ENCODE results near the gene KITLG. TPM values are rescaled to one million over a fixed set of nuclear protein-coding genes. Genes with fewer than 3 reads are reported as not detected.

The KITLG gene
- total RNA-seq, 2 donors from 2014 or later: 3.5 to 9.6 TPM

- TF ChIP-seq CTCF (IDR thresholded peaks at IDR 0.05): no peak
- DNase-seq (ENCODE audit: low spot score): no peak
- no peaks in the 10 kb centered on the region for H3K27me3 ChIP-seq
- H3K9me3 ChIP-seq: peaks cover 0 to 8% of the 10 kb centered on the region in 2 donors
- H3K4me1 ChIP-seq: peaks cover 0 to 15% of the 10 kb centered on the region in 2 donors
- H3K36me3 ChIP-seq: no peaks in the 10 kb centered on the region
- no peak overlapping the region for H3K4me3 ChIP-seq
- H3K27ac ChIP-seq: no peak overlapping the region
Measured at GRCh38 chr12:88530868-88531267, 49.4 kb downstream of the KITLG start.

- Histone ChIP-seq H3K4me1 (peaks cover 0 to 15% of the 10 kb centered on the region in 2 donors), H3K27ac (no peak overlapping the region), H3K4me3 (peak overlapping the region in 1 of 2 donors; percentile 6), H3K9me3 (peaks cover 0 to 8% of the 10 kb centered on the region in 2 donors), H3K27me3 (no peaks in the 10 kb centered on the region), H3K36me3 (no peaks in the 10 kb centered on the region)
- DNase-seq (ENCODE audit: low spot score): no peak
- no peak for TF ChIP-seq CTCF (IDR thresholded peaks at IDR 0.05)
Measured at GRCh38 chr12:88529531-88530488, 50.5 kb downstream of the KITLG start.

- H3K4me3 ChIP-seq: no peak overlapping the region
- H3K9me3 ChIP-seq: peaks cover 0 to 5% of the 10 kb centered on the region in 2 donors
- TF ChIP-seq CTCF (IDR thresholded peaks at IDR 0.05): no peak
- no peak for DNase-seq (ENCODE audit: low spot score)
- no peak overlapping the region for H3K27ac ChIP-seq
- H3K36me3 ChIP-seq: no peaks in the 10 kb centered on the region
- H3K4me1 ChIP-seq: peaks cover 0 to 6% of the 10 kb centered on the region in 2 donors
- H3K27me3 ChIP-seq: no peaks in the 10 kb centered on the region
Measured at GRCh38 chr12:88522961-88523360, 57.3 kb downstream of the KITLG start.

- Histone ChIP-seq H3K27ac (no peak overlapping the region), H3K9me3 (no peaks in the 10 kb centered on the region), H3K4me3 (no peak overlapping the region), H3K27me3 (no peaks in the 10 kb centered on the region), H3K36me3 (no peaks in the 10 kb centered on the region), H3K4me1 (peaks cover 0 to 6% of the 10 kb centered on the region in 2 donors)
- TF ChIP-seq CTCF (IDR thresholded peaks at IDR 0.05): no peak
- DNase-seq (ENCODE audit: low spot score): no peak
Measured at GRCh38 chr12:88520436-88520820, 59.8 kb downstream of the KITLG start.

GRCh38 chr12:88519802-88520435, 60.4 kb downstream of the KITLG start:
- H3K27ac ChIP-seq: no peak overlapping the region
- DNase-seq (ENCODE audit: low spot score): no peak
- H3K36me3 ChIP-seq: no peaks in the 10 kb centered on the region
- H3K27me3 ChIP-seq: no peaks in the 10 kb centered on the region
- H3K4me1 ChIP-seq: peaks cover 0 to 6% of the 10 kb centered on the region in 2 donors
- no peaks in the 10 kb centered on the region for H3K9me3 ChIP-seq
- no peak for TF ChIP-seq CTCF (IDR thresholded peaks at IDR 0.05)
- no peak overlapping the region for H3K4me3 ChIP-seq

All from right atrium auricular region (tissue), 2 donors.